ENCODE results near the gene C1QB.
A peak's percentile ranks its signal among the peaks of the same experiment; 100 is the strongest.
"Not testable (repeated sequence)": the region's sequence is repeated elsewhere in the genome, so short reads cannot be mapped to it uniquely, and the experiment has no call there.

C1QB gene

DNA sequence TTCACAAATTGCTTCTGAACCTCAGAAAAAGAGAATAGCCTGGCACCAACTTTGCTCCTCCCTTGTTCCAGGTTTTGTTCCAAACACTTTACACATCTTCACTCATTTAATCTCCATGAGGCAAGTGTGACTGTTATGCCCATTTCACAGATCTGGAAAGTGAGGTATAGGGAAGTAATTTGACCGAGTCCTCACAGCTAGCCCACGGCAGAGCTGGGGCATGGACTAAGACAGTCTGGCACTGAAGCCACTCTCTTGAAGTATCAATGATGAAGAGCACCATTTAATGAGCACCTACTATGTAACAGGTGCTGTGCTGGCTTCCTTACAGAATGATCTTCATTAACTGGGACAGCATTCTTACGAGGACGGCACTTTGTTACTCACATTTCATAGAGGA, 19.0 kb downstream of the C1QB start:
- no peak overlapping the region for H3K9ac ChIP-seq (ENCODE audit: low read length)
- no peaks in the 10 kb centered on the region for H3K27me3 ChIP-seq (ENCODE audit: control insufficient read depth, insufficient read depth, low read length)

DNA sequence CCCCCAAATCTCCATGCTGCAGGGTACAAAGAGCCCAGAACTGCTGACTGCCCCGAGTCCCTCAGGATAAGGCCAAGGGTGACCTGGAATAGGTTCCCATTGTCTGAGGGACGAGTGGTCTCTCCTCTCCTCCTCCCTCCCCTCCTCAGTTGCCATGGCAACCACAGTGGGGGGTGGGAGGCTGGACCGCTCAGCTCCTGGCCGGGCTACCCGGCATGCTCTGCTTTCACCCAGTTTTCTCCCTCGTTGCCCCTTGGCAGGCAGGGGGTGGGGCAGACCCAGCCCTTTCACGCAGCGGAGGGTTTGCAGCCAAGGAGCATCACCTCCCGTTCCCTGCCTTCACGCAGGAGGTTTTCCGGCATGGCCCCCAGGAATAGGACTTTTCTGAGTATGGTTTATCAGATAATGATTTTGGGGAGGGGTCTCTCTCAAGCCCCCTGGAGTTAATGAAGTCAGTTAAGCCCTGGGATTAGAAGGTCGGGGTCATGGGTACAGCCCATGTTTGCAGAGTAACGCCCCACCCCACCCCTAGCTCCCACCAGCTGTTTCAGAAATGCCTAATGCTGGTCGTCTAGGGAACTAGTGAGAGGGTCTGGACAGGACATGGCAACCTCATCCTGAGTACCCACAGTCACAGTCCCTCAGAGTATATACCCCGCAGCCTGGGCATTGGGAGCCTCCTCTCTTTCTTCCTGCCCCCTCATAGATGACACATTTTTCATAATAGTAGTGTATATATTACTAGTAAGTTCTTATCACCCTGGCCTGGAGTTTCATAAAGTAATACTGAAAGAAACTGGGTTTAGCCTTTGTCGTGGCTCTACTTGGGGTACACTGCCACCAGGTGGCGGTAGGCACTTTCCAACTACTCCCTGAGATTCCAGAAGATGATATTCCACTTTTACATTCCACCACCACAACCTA, 20.7 kb downstream of the C1QB start:
- Histone ChIP-seq H3K9me3 (ENCODE audit: control insufficient read depth, low read depth, low read length) (no peaks in the 10 kb centered on the region), H3K4me1 (ENCODE audit: control insufficient read depth, low read depth, low read length) (peaks cover 8% of the 10 kb centered on the region), H3K4me3 (ENCODE audit: low read length) (peak overlapping the region; percentile 31), H3K27ac (ENCODE audit: low read length) (no peak overlapping the region), H3K9ac (ENCODE audit: low read length) (no peak overlapping the region), H3K27me3 (ENCODE audit: control insufficient read depth, insufficient read depth, low read length) (no peaks in the 10 kb centered on the region), H3K36me3 (ENCODE audit: control insufficient read depth, low read depth, low read length) (no peaks in the 10 kb centered on the region)

More for the DNA sequence above, 19.0 kb downstream of the C1QB start:
- H3K36me3 ChIP-seq (ENCODE audit: control insufficient read depth, low read depth, low read length), result no peaks in the 10 kb centered on the region
- no peaks in the 10 kb centered on the region for H3K9me3 ChIP-seq (ENCODE audit: control insufficient read depth, low read depth, low read length)
- peaks cover 3% of the 10 kb centered on the region for H3K4me1 ChIP-seq (ENCODE audit: control insufficient read depth, low read depth, low read length)
- no peak overlapping the region for H3K4me3 ChIP-seq (ENCODE audit: low read length)
- no peak overlapping the region for H3K27ac ChIP-seq (ENCODE audit: low read length)

DNA sequence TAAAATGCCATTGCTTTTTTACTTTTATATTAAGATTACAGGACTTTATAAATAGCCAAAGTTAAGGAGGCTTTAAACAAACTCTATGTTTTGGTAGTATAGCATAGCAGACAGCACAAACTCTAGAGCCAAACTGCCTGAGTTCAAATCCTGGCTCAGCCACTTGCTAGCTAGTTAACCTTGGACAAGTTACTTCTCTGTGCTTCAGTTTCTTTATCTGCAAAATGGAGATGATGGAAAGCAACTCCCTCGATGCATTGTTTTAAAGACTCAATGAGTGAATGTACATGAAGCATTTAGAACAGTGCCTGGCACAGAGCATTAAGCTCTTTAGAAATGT, 21.3 kb downstream of the C1QB start:
- peaks cover 8% of the 10 kb centered on the region for H3K4me1 ChIP-seq (ENCODE audit: control insufficient read depth, low read depth, low read length)
- no peaks in the 10 kb centered on the region for H3K9me3 ChIP-seq (ENCODE audit: control insufficient read depth, low read depth, low read length)
- no peaks in the 10 kb centered on the region for H3K36me3 ChIP-seq (ENCODE audit: control insufficient read depth, low read depth, low read length)
- no peak overlapping the region for H3K27ac ChIP-seq (ENCODE audit: low read length)
- H3K4me3 ChIP-seq (ENCODE audit: low read length), result no peak overlapping the region
- no peaks in the 10 kb centered on the region for H3K27me3 ChIP-seq (ENCODE audit: control insufficient read depth, insufficient read depth, low read length)
- H3K9ac ChIP-seq (ENCODE audit: low read length), result no peak overlapping the region

DNA sequence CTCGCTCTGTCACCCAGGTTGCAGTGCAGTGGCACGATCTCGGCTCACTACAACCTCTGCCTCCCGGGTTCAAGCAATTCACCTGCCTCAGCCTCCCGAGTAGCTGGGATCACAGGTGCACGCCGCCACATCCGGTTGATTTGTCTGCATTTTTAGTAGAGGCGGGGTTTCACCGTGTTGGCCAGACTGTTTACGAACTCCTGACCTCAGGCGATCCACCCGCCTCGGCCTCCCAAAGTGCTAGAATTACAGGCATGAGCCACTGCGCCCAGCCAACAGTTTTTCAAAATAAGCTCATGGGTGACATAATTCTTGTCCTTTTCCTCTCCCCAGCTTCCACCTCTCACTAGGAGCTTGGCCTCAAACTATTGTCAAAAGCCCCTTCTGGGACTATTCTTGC, 23.1 kb downstream of the C1QB start:
- H3K36me3 ChIP-seq (ENCODE audit: control insufficient read depth, low read depth, low read length); H3K27me3 ChIP-seq (ENCODE audit: control insufficient read depth, insufficient read depth, low read length); H3K4me1 ChIP-seq (ENCODE audit: control insufficient read depth, low read depth, low read length); H3K9me3 ChIP-seq (ENCODE audit: control insufficient read depth, low read depth, low read length); H3K27ac ChIP-seq (ENCODE audit: low read length); H3K4me3 ChIP-seq (ENCODE audit: low read length); H3K9ac ChIP-seq (ENCODE audit: low read length): not testable (repeated sequence)

DNA sequence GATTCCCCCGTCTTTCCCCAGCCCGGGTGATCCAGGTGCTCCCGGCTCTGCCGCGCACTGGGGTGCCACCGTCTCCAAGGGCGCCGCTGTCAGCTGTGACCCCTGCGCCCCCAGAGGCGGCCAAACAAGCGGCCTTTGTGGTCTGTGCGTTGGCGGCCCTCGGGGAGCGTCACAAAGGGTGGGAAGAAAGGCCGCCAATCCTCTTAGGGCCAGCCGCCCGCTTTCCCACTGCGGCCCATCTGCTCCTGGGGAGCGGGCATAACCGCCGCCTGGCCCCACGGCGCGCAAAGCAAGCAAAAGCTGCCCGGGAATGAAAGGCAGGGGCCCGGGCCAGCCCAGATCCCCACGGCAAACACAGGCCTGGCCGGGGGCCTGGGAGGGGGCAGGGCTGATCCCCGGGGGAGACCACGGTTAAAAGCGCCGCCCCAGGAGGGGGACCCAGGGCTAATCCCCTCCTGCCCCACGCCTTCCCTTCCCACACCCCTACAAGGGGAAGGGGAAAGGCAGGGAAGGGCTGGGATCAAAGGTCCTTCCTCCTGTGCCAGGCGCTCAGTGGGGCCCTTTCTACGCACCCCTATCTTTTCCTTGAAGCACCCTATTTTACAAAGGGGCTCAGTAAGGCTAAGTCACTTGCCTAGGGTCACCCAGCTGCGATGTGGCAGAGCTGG, 24.0 kb downstream of the C1QB start:
- Histone ChIP-seq H3K4me1 (ENCODE audit: control insufficient read depth, low read depth, low read length) (peaks cover 8% of the 10 kb centered on the region), H3K36me3 (ENCODE audit: control insufficient read depth, low read depth, low read length) (no peaks in the 10 kb centered on the region), H3K9me3 (ENCODE audit: control insufficient read depth, low read depth, low read length) (no peaks in the 10 kb centered on the region), H3K4me3 (ENCODE audit: low read length) (no peak overlapping the region), H3K27ac (ENCODE audit: low read length) (no peak overlapping the region), H3K9ac (ENCODE audit: low read length) (no peak overlapping the region), H3K27me3 (ENCODE audit: control insufficient read depth, insufficient read depth, low read length) (no peaks in the 10 kb centered on the region)

DNA sequence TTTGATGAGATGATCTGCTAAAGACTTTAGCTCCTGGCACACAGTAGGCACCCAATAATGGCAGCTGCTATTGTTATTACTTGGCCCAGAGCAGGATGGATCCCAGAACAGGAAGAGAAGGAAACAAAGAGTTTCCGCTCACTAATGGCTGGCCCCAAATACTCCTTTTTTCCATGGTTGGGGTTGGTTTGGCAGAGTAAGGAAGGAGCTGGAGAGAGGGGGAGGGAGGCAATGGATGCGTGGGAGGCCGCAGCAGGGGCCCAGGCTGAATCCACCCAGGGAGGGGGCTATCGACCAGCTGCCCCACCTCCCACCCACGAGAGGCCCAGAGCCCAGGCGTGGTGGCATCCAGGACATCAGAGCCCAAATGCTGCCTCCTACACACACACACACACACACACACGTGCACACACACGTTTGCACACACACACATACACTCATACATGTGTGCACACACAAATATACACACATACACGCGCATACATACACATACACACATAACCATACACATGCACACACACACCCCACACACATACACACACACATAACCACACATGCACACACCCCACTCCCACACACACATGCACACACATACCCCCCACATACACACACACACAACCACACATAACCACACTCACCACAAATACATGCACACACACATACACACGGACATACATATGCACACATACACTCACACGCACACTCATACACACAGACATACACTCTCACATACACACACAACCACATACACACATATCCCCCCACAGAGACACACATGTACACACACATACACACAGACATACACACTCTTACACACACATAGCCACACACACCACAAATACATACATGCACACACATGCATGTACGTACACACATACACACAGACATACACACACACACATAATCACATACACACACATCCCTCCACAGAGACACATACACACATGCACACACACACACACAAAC, 25.2 kb downstream of the C1QB start:
- peaks cover 6% of the 10 kb centered on the region for H3K4me1 ChIP-seq (ENCODE audit: control insufficient read depth, low read depth, low read length)
- H3K9me3 ChIP-seq (ENCODE audit: control insufficient read depth, low read depth, low read length), result no peaks in the 10 kb centered on the region
- H3K27me3 ChIP-seq (ENCODE audit: control insufficient read depth, insufficient read depth, low read length), result no peaks in the 10 kb centered on the region
- no peak overlapping the region for H3K27ac ChIP-seq (ENCODE audit: low read length)
- H3K4me3 ChIP-seq (ENCODE audit: low read length), result no peak overlapping the region
- no peaks in the 10 kb centered on the region for H3K36me3 ChIP-seq (ENCODE audit: control insufficient read depth, low read depth, low read length)
- H3K9ac ChIP-seq (ENCODE audit: low read length), result no peak overlapping the region

DNA sequence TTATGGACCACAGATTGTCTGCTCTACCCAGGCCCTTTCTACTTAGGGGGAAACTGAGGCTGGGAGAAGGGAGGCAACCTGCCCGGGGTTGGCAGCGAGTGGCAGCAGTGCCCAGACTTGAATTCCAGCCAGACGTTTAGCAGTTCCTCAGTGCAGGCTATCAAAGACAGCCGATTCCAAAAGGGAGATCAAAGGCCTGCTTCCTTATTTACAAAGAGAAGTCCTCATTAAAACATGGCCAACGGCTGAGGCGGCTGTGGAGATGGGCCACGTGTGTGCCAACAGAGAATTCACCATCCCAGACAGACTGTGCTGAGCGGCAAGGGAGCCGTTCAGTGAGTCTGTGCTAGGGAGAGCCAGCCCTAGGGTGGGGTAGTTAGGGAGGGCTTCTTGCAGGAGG, 27.7 kb downstream of the C1QB start:
- no peaks in the 10 kb centered on the region for H3K9me3 ChIP-seq (ENCODE audit: control insufficient read depth, low read depth, low read length)
- H3K27ac ChIP-seq (ENCODE audit: low read length), result no peak overlapping the region
- H3K9ac ChIP-seq (ENCODE audit: low read length), result no peak overlapping the region
- no peak overlapping the region for H3K4me3 ChIP-seq (ENCODE audit: low read length)
- peaks cover 5% of the 10 kb centered on the region for H3K4me1 ChIP-seq (ENCODE audit: control insufficient read depth, low read depth, low read length)
- H3K36me3 ChIP-seq (ENCODE audit: control insufficient read depth, low read depth, low read length), result no peaks in the 10 kb centered on the region
- no peaks in the 10 kb centered on the region for H3K27me3 ChIP-seq (ENCODE audit: control insufficient read depth, insufficient read depth, low read length)

DNA sequence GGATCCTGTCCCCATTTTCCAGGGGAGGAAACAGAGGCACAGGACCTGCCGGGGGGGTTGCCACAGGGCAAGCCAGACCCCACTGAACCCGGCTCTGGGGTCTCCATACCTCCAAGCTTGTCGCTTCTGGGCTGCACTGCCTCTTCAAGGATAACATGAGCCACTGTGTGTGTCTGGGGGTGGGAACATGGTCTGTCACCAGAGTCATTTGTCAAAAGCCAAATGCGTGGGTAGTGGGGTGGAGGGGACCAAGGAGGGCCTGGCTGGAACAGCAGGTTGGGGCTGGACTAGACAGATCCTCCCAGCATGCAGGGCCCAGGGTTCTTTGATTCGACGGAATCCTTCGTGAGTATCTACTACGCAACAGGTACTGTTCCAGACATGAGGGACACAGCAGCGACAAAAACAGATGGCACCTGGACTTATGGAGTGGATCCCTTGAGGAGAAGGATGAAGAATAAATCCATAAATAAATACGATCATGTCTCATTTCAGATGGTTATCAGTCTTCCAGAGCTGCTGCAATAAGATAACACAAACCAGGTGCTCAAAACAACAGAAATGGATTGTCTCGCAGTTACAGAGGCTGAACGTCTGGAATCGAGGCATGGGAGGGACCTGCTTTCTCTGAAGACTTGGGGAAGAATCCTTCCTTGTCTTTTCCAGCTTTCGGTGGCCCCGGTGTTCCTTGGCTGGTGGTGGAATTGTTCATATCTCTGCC, 28.7 kb downstream of the C1QB start:
- Histone ChIP-seq H3K9me3 (ENCODE audit: control insufficient read depth, low read depth, low read length) (no peaks in the 10 kb centered on the region), H3K36me3 (ENCODE audit: control insufficient read depth, low read depth, low read length) (no peaks in the 10 kb centered on the region), H3K27me3 (ENCODE audit: control insufficient read depth, insufficient read depth, low read length) (no peaks in the 10 kb centered on the region), H3K4me1 (ENCODE audit: control insufficient read depth, low read depth, low read length) (peaks cover 5% of the 10 kb centered on the region), H3K4me3 (ENCODE audit: low read length) (no peak overlapping the region), H3K27ac (ENCODE audit: low read length) (no peak overlapping the region), H3K9ac (ENCODE audit: low read length) (no peak overlapping the region)

DNA sequence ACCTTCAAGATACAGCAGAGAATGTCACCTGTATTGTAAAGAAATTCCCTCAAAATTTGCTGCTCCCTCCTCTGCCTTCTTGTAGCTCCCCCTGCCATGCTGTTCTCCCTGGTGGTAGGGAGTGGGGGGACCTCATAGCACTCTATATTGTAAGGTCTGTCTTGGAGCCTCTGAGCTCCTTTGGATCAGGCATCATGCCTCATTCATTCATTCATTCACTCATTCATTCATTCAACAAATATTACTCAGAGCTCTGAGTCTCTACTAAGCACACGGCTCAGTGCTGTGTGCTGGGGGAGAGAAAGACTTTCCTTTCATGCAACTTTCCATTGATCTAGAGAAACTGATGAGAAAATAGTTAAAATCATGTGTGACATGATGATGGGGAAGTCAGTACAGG, 30.5 kb downstream of the C1QB start:
- no peak overlapping the region for H3K27ac ChIP-seq (ENCODE audit: low read length)
- no peaks in the 10 kb centered on the region for H3K36me3 ChIP-seq (ENCODE audit: control insufficient read depth, low read depth, low read length)

DNA sequence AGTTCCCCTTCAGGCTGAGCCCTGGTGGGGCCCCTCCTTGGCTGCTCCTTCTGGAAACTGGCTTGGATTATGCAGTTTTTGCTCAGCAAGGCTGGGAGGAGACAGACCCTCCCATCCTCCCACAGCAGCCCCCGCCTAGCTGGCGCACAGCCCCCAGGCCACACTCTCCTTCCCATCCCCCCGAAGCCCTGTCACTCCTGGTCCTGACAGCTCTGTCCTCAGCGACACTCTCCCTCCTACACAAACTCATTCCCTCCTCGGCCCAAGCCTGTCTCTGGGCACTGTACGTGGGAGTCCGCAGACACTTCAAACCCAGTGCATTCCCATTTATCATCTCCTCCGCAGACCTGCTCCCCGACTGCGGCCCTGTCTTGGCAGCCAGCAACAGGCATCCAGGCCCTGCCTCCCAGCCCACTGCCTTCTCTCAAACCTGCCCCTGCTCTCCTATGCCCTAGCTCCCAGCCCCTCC, 32.6 kb downstream of the C1QB start:
- Histone ChIP-seq H3K36me3 (ENCODE audit: control insufficient read depth, low read depth, low read length) (no peaks in the 10 kb centered on the region), H3K9ac (ENCODE audit: low read length) (no peak overlapping the region), H3K27ac (ENCODE audit: low read length) (no peak overlapping the region), H3K27me3 (ENCODE audit: control insufficient read depth, insufficient read depth, low read length) (no peaks in the 10 kb centered on the region), H3K4me3 (ENCODE audit: low read length) (no peak overlapping the region), H3K4me1 (ENCODE audit: control insufficient read depth, low read depth, low read length) (no peaks in the 10 kb centered on the region), H3K9me3 (ENCODE audit: control insufficient read depth, low read depth, low read length) (no peaks in the 10 kb centered on the region)

More for the DNA sequence above, 30.5 kb downstream of the C1QB start:
- H3K4me1 ChIP-seq (ENCODE audit: control insufficient read depth, low read depth, low read length), result no peaks in the 10 kb centered on the region
- no peak overlapping the region for H3K9ac ChIP-seq (ENCODE audit: low read length)
- H3K4me3 ChIP-seq (ENCODE audit: low read length), result no peak overlapping the region
- H3K27me3 ChIP-seq (ENCODE audit: control insufficient read depth, insufficient read depth, low read length), result no peaks in the 10 kb centered on the region
- no peaks in the 10 kb centered on the region for H3K9me3 ChIP-seq (ENCODE audit: control insufficient read depth, low read depth, low read length)

DNA sequence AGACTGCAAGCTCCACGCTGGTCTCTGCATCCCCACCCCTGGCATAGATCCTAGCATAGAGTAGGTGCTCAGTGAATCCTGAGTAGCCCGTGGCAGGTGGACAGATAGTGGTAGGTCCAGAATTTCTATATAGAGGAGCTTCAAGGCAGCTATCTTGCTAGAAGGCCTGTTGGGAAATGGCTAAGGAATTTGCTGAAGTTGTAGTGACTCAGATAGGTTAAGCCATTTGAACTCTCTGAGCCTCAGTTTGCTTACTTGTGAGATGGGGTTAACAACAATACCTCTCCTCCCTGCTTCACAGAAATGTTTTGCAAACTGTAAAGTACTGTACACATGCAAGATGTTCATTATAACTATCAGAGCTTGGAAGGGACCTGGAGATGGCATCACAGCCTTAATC, 34.2 kb downstream of the C1QB start:
- Histone ChIP-seq H3K9me3 (ENCODE audit: control insufficient read depth, low read depth, low read length) (no peaks in the 10 kb centered on the region), H3K36me3 (ENCODE audit: control insufficient read depth, low read depth, low read length) (no peaks in the 10 kb centered on the region), H3K4me3 (ENCODE audit: low read length) (no peak overlapping the region), H3K27me3 (ENCODE audit: control insufficient read depth, insufficient read depth, low read length) (no peaks in the 10 kb centered on the region), H3K27ac (ENCODE audit: low read length) (no peak overlapping the region), H3K4me1 (ENCODE audit: control insufficient read depth, low read depth, low read length) (no peaks in the 10 kb centered on the region), H3K9ac (ENCODE audit: low read length) (no peak overlapping the region)
